GM21737 (cell line): Measurements from ENCODE around the gene CERK.

ENCODE experiments used
- ATAC-seq: cut with Tn5 transposase; IDR thresholded peaks from one replicate; pipeline ENCODE4 v1.9.1; 2021; ENCODE audit warnings: mild to moderate bottlenecking, moderate library complexity; ENCODE audit not compliant: unreplicated experiment

CERK gene

DNA sequence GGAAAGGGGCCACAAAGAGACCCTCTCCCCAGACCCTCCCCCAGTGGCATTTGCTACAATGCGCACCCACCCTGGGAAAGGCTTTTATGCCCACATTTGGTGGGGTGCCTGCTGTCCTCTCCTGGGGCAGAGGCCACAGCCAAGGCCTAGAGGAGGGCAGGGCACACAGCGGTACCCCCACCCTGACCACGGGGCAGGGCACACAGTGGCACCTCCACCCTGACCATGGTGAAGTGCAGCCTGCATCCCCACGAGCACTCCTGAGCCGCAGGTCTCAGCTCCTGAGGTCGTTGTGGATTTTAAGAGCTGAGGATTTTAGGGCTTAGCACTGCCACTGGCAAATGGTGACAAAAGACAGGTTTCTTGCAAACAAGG lies 34.1 kb downstream of the CERK start:
- no peak for ATAC-seq

DNA sequence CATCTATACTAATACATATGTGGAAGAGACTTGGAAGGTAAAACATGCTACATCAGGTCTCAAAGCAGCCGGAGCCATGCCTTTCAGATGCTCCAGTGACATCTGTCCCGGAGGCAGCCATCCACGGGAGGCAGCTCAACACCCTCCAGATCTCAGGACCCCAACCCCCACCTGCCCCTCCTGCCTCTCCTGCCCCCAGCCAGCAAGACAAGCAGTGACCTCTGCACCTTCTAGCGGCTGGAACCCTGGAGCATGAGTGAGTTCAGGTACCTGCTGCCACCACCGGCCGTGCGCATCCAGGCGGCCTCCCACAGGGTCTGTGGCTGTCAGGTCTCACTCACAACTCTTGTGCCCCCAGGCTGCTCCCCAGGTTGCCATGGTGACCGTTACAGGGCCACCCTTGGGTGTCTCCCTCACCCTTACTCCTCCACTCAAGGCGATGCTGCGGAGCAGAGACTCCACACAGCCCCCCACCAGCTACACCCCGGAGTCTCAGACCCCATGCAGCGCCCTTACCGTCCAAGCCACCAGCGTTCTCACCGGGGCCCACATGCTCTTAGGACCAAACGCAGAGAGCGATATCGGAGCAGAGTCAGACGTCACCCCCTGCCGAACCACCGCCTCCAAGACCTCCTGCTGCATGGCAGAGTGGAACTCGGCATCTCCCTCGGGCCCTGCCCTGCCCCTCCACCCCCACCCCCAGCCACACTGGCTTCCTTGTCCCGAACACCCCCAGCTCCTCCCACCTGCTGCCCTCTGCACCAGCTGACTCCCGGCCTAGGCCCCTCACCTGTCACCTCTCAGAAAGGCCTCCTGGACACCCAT lies 34.7 kb downstream of the CERK start:
- no peak for ATAC-seq

DNA sequence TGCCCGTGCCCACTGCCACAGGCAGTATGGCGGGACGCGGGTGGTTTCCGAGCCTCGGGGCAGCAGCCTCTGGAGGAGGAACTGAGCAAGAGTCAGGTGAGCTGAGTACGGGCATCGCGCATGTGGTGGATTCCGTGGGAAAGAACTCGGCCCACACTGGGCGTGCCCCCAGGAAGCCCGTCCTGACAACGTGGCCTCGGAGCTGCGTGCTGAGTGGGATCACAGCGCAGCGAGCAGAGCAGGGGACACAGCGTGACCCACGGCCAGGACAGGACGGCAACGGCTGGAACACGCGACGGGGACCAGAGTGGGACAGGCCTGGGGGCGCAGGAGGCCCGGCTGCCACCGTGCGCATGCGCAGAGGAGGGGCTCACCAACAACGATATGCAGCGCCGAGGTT lies 36.8 kb downstream of the CERK start:
- ATAC-seq, result no peak

DNA sequence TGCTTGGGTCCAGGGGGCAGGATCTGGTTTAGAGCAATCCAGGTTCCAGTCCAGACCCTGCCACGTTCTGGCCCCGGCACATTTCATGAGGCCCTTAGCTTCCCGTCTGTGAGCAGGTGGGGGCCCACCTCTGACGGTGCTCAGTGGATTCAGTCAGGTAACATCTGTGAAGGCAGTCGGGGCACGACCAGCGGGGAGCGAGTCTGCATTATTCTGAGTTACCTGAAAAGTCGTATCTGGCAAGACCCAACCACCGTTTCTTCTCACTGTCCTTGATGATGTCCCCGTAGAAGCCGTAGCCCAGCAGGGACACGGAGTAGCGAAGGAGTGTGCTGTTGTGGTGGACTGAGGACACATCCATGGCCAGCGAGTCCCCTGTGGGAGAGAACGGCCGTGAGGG lies 39.0 kb downstream of the CERK start:
- no peak for ATAC-seq

DNA sequence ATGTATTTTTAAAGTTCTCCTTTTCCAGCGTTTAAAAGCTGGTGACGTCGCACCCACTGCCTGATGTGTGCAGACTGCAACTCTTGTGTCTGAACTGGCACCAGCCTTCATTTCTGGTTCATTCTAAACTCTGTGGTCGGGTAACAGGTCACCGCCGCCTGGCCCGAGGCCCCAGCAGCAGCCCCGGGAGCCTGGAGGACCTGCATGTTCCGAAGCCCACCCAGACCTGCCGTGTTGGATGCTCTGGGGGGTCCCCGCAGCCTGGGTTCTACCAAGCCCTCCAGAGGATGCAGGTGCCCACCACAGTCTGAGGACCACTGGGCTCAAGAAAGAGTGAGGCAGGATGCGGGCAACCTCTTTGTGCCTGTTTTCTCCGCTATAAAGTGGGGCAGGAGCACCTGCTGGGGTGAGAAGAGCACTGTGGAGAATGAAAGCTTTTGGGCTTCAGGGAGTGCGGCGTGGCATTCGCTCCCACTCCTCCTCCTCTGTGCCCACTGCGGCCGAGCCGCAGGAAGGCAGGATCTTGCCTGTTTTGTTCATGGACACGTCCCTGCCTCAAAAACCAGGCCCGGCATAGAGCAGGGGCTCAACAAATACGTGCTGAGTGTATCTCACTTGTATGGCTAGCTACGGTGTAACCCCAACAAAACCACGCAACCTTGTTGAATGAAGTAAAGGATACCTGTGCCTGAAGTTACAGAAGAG lies 40.1 kb downstream of the CERK start:
- ATAC-seq, result no peak

DNA sequence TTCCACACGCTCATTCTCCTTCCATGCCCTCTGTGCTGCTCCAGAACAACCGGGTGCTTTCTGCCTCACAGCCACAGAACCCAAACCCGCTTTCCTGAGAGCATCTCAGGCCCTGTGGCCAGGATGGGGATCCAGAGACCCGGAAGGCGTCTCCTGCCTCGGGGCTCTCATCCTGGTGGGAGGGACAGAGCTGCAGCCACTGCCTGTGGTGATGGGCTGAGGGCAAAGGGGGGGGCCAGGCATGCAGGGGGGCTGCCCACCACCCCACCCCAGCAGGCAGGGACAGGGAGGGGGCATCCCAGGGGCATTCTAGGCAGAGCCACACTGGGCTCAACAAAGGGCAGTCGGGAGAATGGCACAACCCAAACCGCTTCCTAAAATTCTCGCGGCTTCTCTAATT lies 41.4 kb downstream of the CERK start:
- no peak for ATAC-seq

DNA sequence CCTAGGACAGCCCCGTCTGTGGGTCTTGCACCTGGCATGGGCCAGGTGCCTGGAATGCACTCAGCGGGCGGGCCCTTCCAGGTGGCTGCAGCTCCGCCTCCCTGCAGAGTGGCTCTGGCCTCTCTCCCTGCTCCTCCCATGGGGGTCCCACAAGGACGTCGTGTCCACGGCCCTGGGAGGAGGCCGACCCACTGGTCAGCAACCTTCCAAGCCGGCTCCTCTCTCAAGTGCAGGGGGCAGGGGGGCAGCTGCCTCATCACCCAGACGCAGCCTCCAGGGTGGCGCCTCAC lies 41.9 kb downstream of the CERK start:
- ATAC-seq, result no peak

DNA sequence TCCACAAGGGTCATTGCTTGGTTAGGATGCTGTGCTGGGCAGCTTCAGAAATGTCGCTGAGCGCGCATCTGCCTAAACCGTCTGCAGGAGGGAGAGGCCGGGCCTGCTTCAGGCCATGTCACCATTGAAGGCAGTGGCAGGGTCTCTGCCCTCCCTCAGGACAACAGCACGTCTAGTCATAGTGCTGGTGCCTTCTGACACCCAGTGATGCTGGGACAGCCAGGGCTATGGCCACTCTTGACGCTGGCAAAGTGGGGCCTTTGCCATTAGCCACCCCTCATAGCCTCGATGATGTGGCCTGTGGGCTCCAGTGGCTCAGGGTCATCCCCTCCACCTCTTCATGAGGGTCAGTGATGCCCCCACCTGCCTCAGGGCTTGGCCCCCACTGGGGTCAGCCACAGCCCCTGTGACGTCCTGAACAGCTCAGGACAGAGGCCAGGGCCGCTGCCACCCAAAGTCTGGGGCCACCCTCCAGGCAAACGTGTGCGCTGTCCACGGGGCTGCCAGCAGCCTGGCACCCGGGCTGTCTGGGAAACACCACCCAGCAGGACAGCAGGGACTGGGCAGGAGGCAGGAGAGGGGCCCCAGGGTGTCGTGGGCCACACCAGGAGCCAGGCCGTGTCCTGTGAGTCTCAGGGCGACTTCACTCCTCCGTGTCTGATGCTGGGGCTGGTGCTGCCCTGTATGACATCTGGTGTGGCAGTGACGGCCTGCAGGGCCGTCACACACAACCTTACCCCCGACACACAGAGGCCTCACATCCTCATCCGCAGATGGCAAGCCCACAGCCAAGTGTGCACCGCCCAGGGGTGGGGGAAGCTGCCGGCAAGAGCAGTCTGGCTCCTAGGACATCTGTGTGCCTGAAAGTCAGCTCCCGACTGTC lies 42.5 kb downstream of the CERK start:
- ATAC-seq, result no peak

DNA sequence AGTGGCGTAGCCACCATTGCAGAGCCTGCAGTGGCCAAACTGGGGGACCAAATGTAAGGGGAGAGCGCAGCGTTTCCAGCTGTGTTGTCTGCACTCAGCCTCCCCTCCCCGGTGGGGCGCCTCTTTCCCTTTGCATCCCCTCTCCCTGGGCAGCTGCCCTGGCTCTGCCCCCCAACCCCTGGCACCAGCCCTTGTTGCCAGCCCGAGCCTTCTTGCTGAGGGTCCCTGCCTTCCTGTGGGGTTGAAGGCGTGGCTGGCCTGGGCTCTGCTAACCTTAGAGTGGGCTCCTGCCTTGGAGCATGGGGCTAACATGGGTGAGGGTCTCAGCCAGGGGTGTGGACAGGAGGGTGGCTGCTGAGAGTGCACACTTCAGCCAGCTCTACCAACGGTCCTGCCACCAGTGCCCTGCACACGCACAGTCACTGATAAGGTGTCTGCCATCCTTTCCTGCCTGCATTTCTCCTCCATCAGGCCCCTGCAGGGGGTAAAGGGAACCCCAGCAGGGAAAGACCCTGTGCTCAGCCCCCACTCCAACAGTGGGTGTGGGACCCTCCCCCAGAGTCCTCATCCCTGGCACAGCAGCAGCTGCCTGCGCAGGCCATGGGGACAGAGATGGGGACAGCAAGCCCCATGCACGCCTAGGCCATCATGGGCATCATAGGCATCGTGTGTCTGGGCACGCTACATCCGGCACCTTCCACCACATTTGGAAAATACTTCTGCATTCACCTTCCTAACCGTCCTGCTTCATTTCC lies 43.5 kb downstream of the CERK start:
- no peak for ATAC-seq

DNA sequence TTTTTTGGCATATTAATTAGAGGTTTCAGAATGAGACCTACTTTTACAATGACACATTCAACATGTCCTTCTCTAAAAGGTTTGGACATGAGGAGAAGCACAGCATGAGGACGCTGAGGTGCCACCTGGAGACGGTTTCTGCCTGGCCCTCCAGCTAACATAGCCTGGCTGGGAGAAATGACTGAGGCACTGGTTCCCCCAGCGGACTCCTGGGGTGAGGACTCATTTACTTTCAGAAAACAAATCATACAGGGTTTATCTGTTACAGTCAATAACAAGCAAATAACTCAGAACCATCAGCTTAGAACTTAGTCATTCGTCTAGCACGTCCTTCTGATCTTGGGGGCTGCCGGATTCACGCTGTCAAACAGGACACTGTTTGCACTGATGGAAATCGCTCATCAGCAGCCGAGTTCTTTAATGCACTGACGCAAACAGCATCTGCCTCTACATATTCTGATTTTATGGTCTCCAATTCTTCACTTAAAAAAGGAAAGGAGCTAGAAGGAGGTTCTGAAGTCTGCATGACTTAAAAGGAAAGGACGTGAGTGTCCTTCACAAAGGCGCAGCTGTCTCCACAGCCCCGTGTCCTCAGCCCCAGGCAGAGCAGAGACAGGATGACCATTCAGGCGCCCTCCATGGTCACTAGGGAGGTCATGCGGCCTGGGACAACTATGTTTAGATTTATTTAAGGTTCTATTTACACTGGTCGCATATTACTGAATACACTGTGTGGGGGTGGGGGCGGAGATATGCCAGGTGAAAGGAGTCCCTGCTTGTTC lies 44.2 kb downstream of the CERK start:
- ATAC-seq, result no peak

DNA sequence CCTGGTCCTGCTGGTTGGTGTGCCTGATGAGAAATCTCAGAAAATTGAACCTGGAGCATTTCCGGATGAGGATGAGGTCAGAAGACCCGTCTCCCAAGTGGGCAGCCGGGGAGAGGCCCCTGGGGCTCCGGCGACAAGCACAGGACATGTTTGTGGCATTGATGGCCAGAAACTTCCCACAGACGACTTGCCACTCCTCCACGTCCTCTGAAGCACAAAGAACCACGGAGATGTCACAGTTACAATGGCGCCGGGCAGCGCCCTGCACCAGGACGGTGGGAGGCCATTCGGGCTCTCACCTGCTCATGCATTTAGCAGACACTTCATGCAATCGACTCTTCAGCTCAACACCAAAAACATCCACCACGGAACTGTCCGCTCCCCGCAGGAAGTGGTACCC lies 46.5 kb downstream of the CERK start:
- ATAC-seq, result no peak

DNA sequence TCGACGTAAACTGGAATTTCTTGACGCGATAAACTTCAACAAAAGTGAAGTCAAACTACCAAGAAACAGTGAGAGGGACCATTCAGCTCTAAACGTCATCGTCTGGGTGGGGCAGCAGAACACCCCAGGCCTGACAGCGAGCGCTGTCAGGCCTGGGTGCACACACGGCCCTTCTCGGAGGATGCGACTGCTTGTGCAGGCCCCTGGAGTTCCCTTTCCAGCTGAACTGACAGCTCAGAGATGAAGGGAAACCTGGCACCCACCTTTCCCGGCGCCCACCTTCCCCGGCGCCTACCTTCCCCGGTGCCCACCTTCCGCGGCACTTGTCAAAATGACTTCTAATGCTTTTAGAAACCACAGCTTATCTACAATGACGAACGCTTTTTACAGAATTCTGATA lies 47.9 kb downstream of the CERK start:
- no peak for ATAC-seq

DNA sequence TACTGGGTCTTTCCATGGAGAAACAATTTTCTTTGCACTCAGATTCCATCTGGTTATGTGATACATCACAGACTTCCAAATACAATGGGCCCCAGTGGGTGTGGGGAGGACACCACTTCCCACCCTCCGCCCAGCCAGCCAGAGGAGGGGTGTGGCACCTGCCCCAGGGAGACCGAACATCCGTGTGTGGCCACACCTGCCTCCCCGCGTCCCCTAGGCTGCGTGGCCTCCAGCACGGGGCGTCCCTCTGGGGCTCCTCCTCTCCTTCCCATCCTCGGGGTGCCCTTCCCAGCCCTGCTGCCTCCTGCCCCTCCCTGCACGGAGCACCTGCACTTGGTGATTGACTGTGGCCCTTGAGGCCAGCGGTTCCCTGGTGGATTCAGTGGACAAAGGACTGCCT lies 49.1 kb downstream of the CERK start:
- ATAC-seq, result no peak

DNA sequence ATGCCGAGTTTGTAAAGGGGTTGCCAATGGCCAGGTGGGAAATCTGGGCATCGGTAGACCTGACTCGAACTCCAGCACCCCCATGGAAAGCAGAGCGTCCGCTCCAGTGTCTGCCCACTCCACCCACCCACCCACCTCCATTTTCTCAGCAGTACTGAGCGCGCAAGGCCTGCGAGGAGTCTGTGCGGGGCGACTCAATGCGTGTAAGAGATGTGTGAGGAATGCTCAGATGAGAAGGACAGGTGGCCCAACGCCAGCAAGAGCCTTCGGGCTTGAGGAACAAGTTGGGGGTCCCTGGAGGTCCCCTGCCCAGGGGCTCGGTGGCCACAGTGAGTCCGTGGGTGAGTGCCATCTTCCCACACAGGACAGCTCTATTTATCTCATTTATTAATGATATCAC lies 50.6 kb downstream of the CERK start:
- ATAC-seq, result no peak

DNA sequence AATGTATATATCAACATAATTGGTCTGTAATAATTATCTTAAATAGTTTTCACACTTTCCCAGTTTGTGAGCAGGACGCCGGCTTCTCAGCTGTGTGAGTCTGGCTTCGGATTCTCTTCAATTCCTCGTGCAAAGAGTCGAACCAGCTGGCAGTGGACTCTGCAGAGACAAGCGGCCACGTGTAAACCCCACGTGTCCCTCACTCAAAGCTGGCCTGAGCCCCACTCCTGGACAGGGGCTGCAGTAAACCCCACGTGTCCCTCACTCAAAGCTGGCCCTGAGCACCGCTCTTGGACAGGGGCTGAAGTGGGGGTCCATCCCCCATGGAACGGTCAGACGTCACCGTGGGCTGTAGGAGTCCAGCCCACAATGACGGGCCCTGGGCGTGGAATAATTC lies 51.0 kb downstream of the CERK start:
- no peak for ATAC-seq

DNA sequence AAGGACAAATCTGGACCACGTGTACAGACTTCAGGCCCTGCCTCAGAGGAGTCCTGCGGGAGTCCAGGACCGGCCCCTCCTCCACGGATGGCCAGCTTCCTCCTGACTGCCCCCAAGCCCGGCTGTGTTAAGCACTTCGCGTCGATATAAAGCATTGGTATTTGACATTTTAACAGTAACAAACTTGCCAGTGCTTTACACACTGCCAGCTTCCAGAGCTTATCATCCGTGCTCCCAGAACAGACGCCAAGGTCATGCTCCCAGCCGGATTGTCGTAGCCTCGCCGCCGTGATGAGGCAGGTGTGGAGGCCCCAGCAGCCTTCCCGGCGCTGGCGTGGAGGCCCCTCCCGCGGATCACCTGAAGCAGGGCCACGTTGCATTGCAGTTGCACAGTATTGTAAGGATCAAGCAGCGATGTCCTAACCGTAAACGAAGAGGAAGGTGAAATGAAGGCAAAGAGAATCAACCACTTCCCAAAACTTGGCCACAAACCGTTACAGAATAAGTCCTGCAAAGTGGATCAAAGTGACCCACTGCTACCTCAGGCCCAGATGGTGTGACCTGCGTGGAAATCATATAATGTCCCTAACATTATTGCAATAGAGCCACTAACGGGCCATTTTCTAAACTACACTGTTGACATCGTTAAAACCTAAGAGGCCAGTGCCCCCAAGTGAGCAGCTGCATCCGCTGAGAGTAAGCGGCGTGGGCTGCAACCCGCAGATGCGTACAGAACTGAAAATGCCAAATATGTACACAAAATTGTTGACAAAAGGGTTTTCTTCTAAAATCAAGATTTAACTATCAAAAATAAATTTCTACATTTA lies 51.6 kb downstream of the CERK start:
- ATAC-seq, result no peak

DNA sequence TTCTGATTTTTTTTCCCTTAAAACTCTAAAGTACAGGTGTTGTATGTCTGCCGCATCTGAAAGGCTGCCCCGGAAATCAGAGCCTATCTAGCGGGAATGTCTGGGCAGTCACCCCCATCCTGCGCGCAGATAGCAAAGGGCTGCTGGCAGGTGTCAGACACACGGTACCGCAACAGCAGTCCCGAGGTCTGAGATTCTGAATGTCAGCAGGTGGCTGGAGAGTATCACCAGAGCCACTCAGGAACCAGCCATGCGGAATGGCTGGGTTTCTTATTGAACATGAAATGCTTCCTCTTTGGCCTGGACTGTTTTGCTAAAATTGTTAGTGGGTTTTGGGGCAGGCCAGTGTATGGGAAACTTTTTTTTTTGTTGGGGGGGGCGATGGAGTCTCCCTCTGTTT lies 53.3 kb downstream of the CERK start:
- peak; percentile 68 for ATAC-seq

DNA sequence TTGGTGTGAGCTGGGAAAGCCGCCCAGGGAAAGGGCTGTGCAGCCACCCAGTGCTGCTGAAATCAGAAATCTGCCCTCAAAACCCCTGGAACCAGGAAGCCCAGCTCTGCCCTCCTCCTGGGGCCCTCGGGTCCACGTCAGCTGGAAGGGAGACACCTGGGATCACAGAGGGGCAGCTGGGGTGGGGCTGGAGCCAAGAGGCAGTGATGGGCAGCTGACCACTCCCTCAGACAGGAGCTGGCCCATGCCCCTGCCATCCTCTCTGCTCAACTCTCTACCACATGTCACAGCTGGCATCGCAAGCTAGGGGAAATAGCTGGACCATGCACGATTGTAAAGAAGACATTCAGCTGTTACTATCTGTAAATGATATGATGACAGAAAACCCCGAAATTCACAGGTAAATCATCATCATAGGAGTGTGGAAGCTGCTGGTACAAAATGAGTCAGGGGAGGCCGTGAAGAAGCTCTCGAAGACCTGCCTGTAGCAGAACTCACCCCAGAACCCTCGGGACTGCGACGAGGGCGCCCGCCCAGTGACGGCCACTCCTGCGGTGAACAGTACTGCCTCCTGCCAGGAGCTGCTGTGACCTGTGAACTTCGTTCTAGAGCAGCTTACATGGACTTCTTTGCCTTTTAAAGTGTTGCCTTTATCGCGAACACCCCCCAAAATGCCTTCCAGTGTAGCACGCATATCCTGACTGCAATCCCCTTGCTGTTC lies 55.9 kb downstream of the CERK start:
- ATAC-seq, result no peak

DNA sequence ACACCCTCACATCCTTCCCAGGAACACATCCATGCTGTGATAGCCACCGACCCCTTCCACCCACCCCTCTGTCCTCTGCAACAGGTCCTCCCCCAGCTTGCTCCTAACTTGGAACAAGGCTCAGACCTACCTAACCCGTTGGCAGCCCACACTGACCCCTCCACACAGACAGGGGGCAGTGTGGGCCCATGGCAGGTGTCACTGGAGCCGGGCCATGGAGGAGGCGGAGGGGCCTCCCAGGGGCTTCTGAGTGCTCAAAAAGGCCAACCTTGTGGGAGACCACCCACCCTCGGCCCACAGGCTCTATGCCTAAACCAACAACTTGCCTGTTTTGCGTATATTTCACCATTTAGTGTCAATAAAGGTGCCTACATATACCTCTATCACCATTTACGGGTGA lies 57.0 kb downstream of the CERK start:
- no peak for ATAC-seq
